CD4-positive, alpha-beta T cell treated with Interleukin-4 for 4 hours (primary cell): ENCODE data around the gene CXCR6.
"Not testable (repeated sequence)": the region's sequence is repeated elsewhere in the genome, so short reads cannot be mapped to it uniquely, and the experiment has no call there.

ENCODE experiments used
- DNase-seq: peaks from one replicate; pipeline ENCODE4 v3.0.0-alpha.2; 2020

Gene CXCR6

GRCh38 chr3:45992133-45992729 is 49.0 kb downstream of the CXCR6 start:
- DNase-seq: no peak

GRCh38 chr3:45992821-45993221 is 49.6 kb downstream of the CXCR6 start:
- DNase-seq: no peak

DNA sequence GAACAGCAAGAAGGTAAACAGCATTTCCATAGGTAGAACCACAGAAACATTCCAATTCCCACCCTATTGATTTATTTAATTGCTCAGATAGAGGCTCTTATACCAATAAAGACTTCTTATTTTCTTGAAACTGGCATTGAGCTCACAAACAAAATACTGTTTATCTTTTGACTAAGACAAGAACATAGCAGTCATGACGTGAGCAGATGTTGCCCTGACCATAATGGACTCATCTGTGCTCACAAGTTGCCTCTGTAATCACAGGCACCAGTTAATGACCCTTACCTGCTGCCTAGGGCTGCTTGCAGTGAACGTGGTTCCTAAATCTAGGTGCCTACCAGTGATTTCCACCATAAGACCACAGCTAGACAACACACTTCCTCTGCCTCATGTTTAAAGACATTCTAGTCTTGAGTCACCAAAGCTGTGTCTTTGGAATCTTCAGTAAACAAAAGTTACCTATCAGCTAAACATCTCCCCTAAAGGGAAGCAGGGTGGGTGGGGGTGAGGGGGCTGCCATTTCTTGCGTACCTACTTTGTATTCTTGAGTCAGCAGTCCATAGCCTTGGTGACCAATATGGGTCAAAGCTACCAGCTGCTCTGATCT is 50.3 kb downstream of the CXCR6 start:
- DNase-seq: peak; percentile 85

DNA sequence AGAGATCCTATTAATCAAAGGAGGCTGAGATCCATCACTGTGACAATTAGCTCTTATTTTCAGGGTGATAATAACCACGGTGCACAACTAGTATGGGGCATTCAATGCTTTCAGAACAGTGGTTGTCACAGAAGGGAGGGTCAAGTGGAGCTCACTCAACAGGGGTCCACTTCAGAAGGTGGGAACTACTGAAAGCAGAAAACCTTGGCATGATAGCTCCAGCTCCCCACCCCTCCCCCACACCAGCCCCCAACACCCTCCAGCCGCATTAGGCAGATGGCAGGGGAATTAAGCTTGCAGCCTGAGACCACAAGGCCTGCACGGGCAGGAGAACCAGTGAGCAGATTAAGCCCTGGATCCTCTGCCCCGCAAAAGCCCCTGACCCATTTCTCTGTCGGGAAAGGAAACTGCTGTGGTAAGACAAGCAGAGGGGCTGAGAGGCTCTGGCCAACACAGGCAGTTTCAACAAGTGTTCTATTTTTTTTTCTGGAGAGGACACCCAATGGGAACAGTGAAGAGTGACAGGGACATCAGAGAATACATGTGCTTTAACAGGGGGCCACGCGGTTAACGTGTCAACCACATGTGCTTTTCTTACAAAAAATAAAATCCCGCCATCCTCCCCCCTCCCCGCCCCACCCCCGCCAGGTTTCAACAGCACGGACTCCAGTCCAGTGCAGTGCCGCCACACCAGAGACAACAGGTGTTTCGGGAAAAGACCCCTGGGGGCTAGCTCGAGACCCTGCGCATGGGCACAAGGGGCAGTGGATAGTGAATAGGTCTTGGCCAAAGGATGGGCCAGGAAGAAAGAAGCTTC is 51.4 kb downstream of the CXCR6 start:
- peak; percentile 75 for DNase-seq

DNA sequence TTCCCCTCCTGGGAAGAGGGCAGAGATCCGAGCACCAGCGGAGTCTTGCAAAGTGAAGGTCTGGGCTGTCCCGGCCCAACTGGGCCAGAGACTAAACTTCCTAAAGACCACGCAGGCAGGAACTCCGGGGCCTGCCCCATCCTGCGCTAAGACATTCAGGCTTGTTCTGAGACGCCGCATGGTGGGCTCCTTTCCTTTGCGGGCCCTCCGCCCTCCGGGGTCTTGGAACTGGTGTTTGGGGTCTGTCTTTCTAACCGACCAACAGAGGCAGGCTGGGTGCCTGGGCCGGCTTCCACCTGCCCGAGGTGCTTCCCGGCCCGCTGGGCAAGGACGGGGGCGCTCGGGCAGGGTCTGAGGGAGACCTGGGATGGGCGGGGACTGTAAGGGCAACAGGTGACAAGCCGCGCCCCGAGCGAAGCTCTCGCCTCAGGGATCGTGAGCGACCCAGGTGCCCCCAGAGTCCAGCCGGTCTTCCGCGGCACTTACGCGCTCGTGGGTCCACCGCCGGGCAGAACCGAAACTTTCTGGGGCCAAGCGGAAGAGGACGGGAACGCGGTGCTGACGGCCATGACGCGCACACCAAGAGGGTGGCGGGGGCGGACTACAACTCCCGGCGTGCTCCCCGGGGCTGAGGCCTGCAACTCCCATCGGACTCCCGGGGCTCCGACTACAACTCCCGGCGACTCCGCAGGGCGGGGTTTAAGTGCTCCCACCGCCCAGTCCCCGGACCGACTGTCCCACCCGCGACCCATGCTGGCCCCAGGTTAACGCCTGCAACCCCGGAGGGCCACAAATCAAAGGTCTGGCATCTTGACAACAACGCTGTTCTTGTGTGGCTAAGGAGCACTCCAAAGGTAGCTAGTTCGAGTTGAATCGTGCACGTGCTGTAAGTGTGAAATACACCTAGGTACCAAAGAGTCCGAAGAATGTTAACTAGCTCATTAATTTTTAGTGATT is 52.2 kb downstream of the CXCR6 start, which contains the start of gene FYCO1:
Gene FYCO1, minus strand, starts transcription at position 589 of the 957 bp plus-strand sequence. CDS start 10,914 bp downstream, outside the sequence.
- DNase-seq: peak; percentile 88

DNA sequence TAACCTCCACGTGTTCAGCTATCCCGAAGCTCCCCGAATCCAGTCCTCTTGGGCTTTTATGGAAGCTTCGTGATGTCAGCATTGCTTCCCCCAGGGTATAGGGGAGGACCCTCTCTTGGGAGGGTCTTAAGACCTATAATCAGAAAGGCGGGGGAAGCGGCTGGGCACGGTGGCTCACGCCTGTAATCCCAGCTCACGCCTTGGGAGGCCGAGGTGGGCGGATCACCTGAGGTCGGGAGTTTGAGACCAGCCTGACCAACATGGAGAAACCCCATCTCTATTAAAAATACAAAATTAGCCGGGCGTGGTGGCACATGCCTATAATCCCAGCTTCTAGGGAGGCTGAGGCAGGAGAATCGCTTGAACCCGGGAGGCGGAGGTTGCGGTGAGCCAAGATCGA is 54.2 kb downstream of the CXCR6 start:
- not testable (repeated sequence) for DNase-seq

GRCh38 chr3:45997942-45998341 is 54.7 kb downstream of the CXCR6 start:
- no peak for DNase-seq
